ENCODE measurements around the gene SMIM35. TPM values are rescaled to one million over a fixed set of nuclear protein-coding genes. Genes with fewer than 3 reads are reported as not detected.

SMIM35 gene
- total RNA-seq, 4 donors from 2014 or later, result not detected

DNA sequence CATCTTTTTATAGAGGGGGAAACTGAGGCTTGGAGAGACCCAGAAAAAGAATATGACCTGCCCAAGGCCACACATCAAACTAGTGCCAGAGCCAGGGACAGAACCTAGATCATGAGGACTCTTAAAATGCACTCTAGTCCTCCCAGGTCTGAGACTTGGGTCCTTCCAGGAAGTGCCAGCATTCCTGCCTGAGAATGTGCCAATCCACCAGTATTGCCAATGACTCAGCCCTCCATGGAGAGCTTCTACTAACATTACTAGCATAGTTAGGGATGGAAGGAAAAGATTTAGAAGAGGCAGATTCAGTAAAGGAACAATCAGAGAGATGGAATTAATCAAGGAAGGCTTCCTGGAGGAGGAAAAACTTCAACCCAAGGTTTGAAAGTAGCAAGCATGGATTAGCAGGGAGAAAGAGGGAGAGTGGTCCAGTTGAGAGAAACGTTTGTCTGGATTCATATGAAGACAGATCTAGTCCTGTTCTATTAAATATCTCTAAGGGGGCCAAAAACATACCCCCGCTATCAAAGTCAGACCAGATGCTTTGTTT, 20.1 kb upstream of the SMIM35 start:
- TF ChIP-seq, protein P1, sequence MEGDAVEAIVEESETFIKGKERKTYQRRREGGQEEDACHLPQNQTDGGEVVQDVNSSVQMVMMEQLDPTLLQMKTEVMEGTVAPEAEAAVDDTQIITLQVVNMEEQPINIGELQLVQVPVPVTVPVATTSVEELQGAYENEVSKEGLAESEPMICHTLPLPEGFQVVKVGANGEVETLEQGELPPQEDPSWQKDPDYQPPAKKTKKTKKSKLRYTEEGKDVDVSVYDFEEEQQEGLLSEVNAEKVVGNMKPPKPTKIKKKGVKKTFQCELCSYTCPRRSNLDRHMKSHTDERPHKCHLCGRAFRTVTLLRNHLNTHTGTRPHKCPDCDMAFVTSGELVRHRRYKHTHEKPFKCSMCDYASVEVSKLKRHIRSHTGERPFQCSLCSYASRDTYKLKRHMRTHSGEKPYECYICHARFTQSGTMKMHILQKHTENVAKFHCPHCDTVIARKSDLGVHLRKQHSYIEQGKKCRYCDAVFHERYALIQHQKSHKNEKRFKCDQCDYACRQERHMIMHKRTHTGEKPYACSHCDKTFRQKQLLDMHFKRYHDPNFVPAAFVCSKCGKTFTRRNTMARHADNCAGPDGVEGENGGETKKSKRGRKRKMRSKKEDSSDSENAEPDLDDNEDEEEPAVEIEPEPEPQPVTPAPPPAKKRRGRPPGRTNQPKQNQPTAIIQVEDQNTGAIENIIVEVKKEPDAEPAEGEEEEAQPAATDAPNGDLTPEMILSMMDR (IDR thresholded peaks at IDR 0.05), result no peak
- no peak for TF ChIP-seq POLR2A (IDR thresholded peaks at IDR 0.05)
- Histone ChIP-seq H3K9me3 (no peaks in the 10 kb centered on the region), H3K4me3 (no peak overlapping the region), H3K4me1 (no peaks in the 10 kb centered on the region), H3K27ac (no peak overlapping the region), H3K36me3 (peaks cover 0 to 11% (median 0%) of the 10 kb centered on the region in 3 donors), H3K27me3 (no peaks in the 10 kb centered on the region)
- no peak for DNase-seq

DNA sequence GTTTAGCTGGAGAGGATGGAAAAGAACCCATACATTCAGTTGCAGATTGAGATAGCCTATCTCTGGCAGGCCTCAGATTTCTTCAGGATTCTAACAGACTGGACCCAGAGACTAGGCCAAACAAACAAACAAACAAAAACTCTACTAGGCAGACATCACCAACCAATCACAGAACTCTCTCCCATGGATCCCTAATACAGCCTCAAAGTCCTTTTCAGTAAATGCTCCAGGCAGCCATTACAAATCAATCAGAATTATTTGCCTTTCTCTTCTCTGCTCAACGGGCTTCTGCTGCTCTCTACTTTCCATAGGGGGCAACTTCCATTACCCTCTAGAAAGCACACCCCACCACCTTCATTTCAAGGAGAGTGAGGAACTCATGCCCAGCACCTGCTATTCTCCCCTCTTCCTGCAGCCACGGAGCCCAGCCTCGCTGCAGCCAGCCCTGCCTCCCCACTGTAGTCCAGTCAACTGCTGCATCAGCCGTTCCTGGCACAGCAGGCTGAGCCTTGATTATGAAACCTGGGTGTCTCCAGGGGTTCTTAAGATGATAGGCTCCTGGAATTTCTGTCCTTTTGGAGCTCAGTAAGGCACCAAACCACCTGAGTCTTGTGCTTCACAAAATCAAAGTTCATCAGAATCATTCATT, 19.0 kb upstream of the SMIM35 start:
- no peak overlapping the region for H3K27ac ChIP-seq

DNA sequence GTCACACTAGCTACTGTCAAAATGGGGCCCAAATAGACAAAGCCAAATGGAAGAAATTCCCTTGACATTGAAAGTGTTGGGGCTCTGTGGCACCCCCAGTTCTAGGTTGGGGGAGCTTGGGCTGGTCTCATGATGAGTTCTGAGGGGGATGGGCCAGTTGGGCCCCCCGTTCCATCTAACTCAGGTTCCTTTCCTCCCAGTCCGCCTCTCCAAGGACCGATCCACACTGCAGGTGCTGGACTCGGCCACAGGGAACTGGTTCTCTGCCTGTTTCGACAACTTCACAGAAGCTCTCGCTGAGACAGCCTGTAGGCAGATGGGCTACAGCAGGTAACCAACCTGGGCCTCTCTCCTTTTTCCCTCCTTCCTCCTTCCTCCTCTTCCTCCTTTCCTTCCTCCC, 17.7 kb upstream of the SMIM35 start:
- Histone ChIP-seq H3K27ac (no peak overlapping the region), H3K36me3 (peaks cover 0 to 12% (median 0%) of the 10 kb centered on the region in 3 donors), H3K27me3 (no peaks in the 10 kb centered on the region), H3K4me3 (no peak overlapping the region), H3K9me3 (no peaks in the 10 kb centered on the region), H3K4me1 (no peaks in the 10 kb centered on the region)
- no peak for DNase-seq
- TF ChIP-seq, protein P1 (IDR thresholded peaks at IDR 0.05), result no peak
- TF ChIP-seq POLR2A (IDR thresholded peaks at IDR 0.05), result no peak

More for the DNA sequence above, 19.0 kb upstream of the SMIM35 start:
- Histone ChIP-seq H3K4me3 (no peak overlapping the region), H3K36me3 (peaks cover 0 to 11% (median 0%) of the 10 kb centered on the region in 3 donors), H3K27me3 (no peaks in the 10 kb centered on the region), H3K4me1 (no peaks in the 10 kb centered on the region), H3K9me3 (no peaks in the 10 kb centered on the region)
- TF ChIP-seq POLR2A (IDR thresholded peaks at IDR 0.05), result no peak
- TF ChIP-seq, protein P1 (IDR thresholded peaks at IDR 0.05), result no peak
- DNase-seq, result no peak

DNA sequence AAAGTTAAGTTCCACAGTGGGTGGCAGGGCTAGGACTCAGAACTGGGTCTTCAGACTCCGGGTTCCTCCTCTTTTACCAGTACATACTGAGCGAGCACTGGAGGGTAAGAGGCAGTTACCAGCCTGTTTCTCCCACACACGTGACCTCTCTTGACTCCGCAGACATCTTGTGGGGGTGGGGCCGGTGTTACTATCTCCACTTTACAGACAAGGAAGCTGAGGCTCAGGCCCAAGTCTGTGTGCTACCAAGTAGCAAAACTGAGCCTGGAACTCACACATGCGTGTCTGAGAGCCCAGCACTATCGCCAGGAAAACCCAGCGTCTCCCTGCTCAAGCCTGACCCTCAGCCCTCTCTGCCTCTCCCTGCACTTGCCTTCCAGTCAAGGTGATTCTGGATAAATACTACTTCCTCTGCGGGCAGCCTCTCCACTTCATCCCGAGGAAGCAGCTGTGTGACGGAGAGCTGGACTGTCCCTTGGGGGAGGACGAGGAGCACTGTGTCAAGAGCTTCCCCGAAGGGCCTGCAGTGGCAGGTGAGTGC, 16.0 kb upstream of the SMIM35 start:
- peaks cover 0 to 8% (median 0%) of the 10 kb centered on the region in 3 donors for H3K36me3 ChIP-seq
- H3K4me3 ChIP-seq, result no peak overlapping the region
- H3K27me3 ChIP-seq, result no peaks in the 10 kb centered on the region
- H3K9me3 ChIP-seq, result no peaks in the 10 kb centered on the region
- H3K4me1 ChIP-seq, result no peaks in the 10 kb centered on the region
- no peak overlapping the region for H3K27ac ChIP-seq
- TF ChIP-seq, protein P1 (IDR thresholded peaks at IDR 0.05), result no peak
- no peak for TF ChIP-seq POLR2A (IDR thresholded peaks at IDR 0.05)
- DNase-seq, result no peak

DNA sequence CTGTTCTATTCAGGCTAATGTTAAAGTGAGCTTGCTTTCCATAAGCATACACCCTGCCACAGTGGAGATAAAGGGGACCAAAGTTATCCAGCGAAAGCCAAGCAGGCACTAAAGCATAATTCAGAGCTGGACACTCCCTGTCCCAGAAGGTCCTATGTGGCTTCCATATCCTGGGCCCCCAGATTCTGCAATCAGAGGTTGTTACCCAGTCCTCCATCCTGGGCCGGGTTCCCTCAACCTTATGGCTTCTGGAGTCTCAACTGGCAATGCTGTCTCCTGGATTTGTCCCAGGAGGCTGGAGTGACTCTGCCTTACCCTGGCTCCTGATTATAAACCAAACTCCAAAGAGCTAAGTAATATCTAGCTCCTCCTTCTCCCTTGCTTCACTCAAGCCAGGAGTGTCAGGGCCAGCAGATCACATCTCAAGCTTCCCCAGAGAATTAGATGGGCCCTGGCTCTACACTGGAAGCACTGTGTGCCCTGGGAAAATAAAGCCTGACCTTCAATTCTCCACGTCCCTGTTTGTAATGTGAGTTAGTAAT, 14.0 kb upstream of the SMIM35 start:
- Histone ChIP-seq H3K9me3 (no peaks in the 10 kb centered on the region), H3K27me3 (no peaks in the 10 kb centered on the region), H3K4me3 (no peak overlapping the region), H3K36me3 (peaks cover 0 to 8% (median 0%) of the 10 kb centered on the region in 3 donors), H3K27ac (no peak overlapping the region), H3K4me1 (no peaks in the 10 kb centered on the region)
- DNase-seq, result no peak
- TF ChIP-seq, protein P1 (IDR thresholded peaks at IDR 0.05), result no peak
- no peak for TF ChIP-seq POLR2A (IDR thresholded peaks at IDR 0.05)
